ENCODE measurements around the gene MAPKAPK2.
"Not testable (repeated sequence)": the region's sequence is repeated elsewhere in the genome, so short reads cannot be mapped to it uniquely, and the experiment has no call there.

MAPKAPK2 gene

GRCh38 chr1:206753141-206753540 is 68.4 kb downstream of the MAPKAPK2 start:
- no peak overlapping the region for H3K27ac ChIP-seq (ENCODE audit: low read depth, low read length)
- H3K4me1 ChIP-seq (ENCODE audit: insufficient read depth, low read length) = peaks cover 6% of the 10 kb centered on the region; the same call in 1 of the 2 replicates
- WGBS = 94% methylated on average over 2 of the region's 3 CpGs
- no peak overlapping the region for H3K9ac ChIP-seq (ENCODE audit: low read depth, low read length)
- H3K27me3 ChIP-seq (ENCODE audit: insufficient read depth, low read length) = peaks cover 77% of the 10 kb centered on the region
- H3K36me3 ChIP-seq (ENCODE audit: insufficient read depth, low read length) = no peaks in the 10 kb centered on the region
- no peak overlapping the region for H3K4me3 ChIP-seq (ENCODE audit: low read length)
- no peaks in the 10 kb centered on the region for H3K9me3 ChIP-seq (ENCODE audit: insufficient read depth, low read depth, low read length)

GRCh38 chr1:206754011-206754410 is 69.3 kb downstream of the MAPKAPK2 start:
- Histone ChIP-seq H3K27ac (ENCODE audit: low read depth, low read length) (no peak overlapping the region), H3K4me3 (ENCODE audit: low read length) (no peak overlapping the region), H3K9ac (ENCODE audit: low read depth, low read length) (no peak overlapping the region), H3K36me3 (ENCODE audit: insufficient read depth, low read length) (no peaks in the 10 kb centered on the region), H3K4me1 (ENCODE audit: insufficient read depth, low read length) (peaks cover 6% of the 10 kb centered on the region; the same call in 1 of the 2 replicates), H3K9me3 (ENCODE audit: insufficient read depth, low read depth, low read length) (no peaks in the 10 kb centered on the region), H3K27me3 (ENCODE audit: insufficient read depth, low read length) (peaks cover 69% of the 10 kb centered on the region)
- WGBS = 85% methylated on average over 1 of the region's 1 CpG

GRCh38 chr1:206757524-206758266 is 73.0 kb downstream of the MAPKAPK2 start:
- H3K9ac ChIP-seq (ENCODE audit: low read depth, low read length) = no peak overlapping the region
- peaks cover 32% of the 10 kb centered on the region for H3K27me3 ChIP-seq (ENCODE audit: insufficient read depth, low read length)
- no peaks in the 10 kb centered on the region for H3K4me1 ChIP-seq (ENCODE audit: insufficient read depth, low read length)
- no peak overlapping the region for H3K27ac ChIP-seq (ENCODE audit: low read depth, low read length)
- WGBS = 87% methylated on average over 12 of the region's 13 CpGs
- H3K9me3 ChIP-seq (ENCODE audit: insufficient read depth, low read depth, low read length) = no peaks in the 10 kb centered on the region
- no peak overlapping the region for H3K4me3 ChIP-seq (ENCODE audit: low read length)
- no peaks in the 10 kb centered on the region for H3K36me3 ChIP-seq (ENCODE audit: insufficient read depth, low read length)

GRCh38 chr1:206760590-206760989 is 75.9 kb downstream of the MAPKAPK2 start:
- Histone ChIP-seq H3K4me1 (ENCODE audit: insufficient read depth, low read length) (no peaks in the 10 kb centered on the region), H3K9me3 (ENCODE audit: insufficient read depth, low read depth, low read length) (no peaks in the 10 kb centered on the region), H3K27ac (ENCODE audit: low read depth, low read length) (no peak overlapping the region), H3K9ac (ENCODE audit: low read depth, low read length) (no peak overlapping the region), H3K36me3 (ENCODE audit: insufficient read depth, low read length) (no peaks in the 10 kb centered on the region), H3K27me3 (ENCODE audit: insufficient read depth, low read length) (peaks cover 10% of the 10 kb centered on the region), H3K4me3 (ENCODE audit: low read length) (no peak overlapping the region)
- no CpG with 5 or more reads among the region's 1 CpG for WGBS

- 89% methylated on average over 6 of the region's 6 CpGs for WGBS
- no peak overlapping the region for H3K9ac ChIP-seq (ENCODE audit: low read depth, low read length)
- no peaks in the 10 kb centered on the region for H3K36me3 ChIP-seq (ENCODE audit: insufficient read depth, low read length)
- H3K27me3 ChIP-seq (ENCODE audit: insufficient read depth, low read length) = peaks cover 5% of the 10 kb centered on the region
- H3K4me3 ChIP-seq (ENCODE audit: low read length) = no peak overlapping the region
- 0 out of 2 replicates have a peak, but pooled peaks cover 2% of the 10 kb centered on the region for H3K4me1 ChIP-seq (ENCODE audit: insufficient read depth, low read length)
- no peak overlapping the region for H3K27ac ChIP-seq (ENCODE audit: low read depth, low read length)
- H3K9me3 ChIP-seq (ENCODE audit: insufficient read depth, low read depth, low read length) = no peaks in the 10 kb centered on the region
Measured at GRCh38 chr1:206761159-206761768, 76.6 kb downstream of the MAPKAPK2 start.

GRCh38 chr1:206762741-206763364 is 78.1 kb downstream of the MAPKAPK2 start:
- H3K4me3 ChIP-seq (ENCODE audit: low read length); H3K27me3 ChIP-seq (ENCODE audit: insufficient read depth, low read length); H3K36me3 ChIP-seq (ENCODE audit: insufficient read depth, low read length); H3K9me3 ChIP-seq (ENCODE audit: insufficient read depth, low read depth, low read length); H3K27ac ChIP-seq (ENCODE audit: low read depth, low read length); H3K9ac ChIP-seq (ENCODE audit: low read depth, low read length); H3K4me1 ChIP-seq (ENCODE audit: insufficient read depth, low read length): not testable (repeated sequence)
- WGBS = 93% methylated on average over 12 of the region's 12 CpGs

- H3K4me1 ChIP-seq (ENCODE audit: insufficient read depth, low read length) = peaks cover 11% of the 10 kb centered on the region; the same call in 1 of the 2 replicates
- H3K36me3 ChIP-seq (ENCODE audit: insufficient read depth, low read length); H3K9me3 ChIP-seq (ENCODE audit: insufficient read depth, low read depth, low read length); H3K9ac ChIP-seq (ENCODE audit: low read depth, low read length); H3K27ac ChIP-seq (ENCODE audit: low read depth, low read length); H3K27me3 ChIP-seq (ENCODE audit: insufficient read depth, low read length); H3K4me3 ChIP-seq (ENCODE audit: low read length): not testable (repeated sequence)
- 97% methylated on average over 1 of the region's 1 CpG for WGBS
Measured at GRCh38 chr1:206765771-206766170, 81.1 kb downstream of the MAPKAPK2 start.

- no peaks in the 10 kb centered on the region for H3K27me3 ChIP-seq (ENCODE audit: insufficient read depth, low read length)
- no peaks in the 10 kb centered on the region for H3K36me3 ChIP-seq (ENCODE audit: insufficient read depth, low read length)
- no peak overlapping the region for H3K4me3 ChIP-seq (ENCODE audit: low read length)
- WGBS = 64% methylated on average over 8 of the region's 8 CpGs
- peaks cover 16% of the 10 kb centered on the region; the same call in 1 of the 2 replicates for H3K4me1 ChIP-seq (ENCODE audit: insufficient read depth, low read length)
- H3K27ac ChIP-seq (ENCODE audit: low read depth, low read length) = no peak overlapping the region
- H3K9ac ChIP-seq (ENCODE audit: low read depth, low read length) = no peak overlapping the region
- no peaks in the 10 kb centered on the region for H3K9me3 ChIP-seq (ENCODE audit: insufficient read depth, low read depth, low read length)
Measured at GRCh38 chr1:206766251-206766856, 81.6 kb downstream of the MAPKAPK2 start.

- H3K9ac ChIP-seq (ENCODE audit: low read depth, low read length) = no peak overlapping the region
- WGBS = 83% methylated on average over 14 of the region's 14 CpGs
- H3K36me3 ChIP-seq (ENCODE audit: insufficient read depth, low read length) = no peaks in the 10 kb centered on the region
- no peak overlapping the region for H3K27ac ChIP-seq (ENCODE audit: low read depth, low read length)
- H3K9me3 ChIP-seq (ENCODE audit: insufficient read depth, low read depth, low read length) = no peaks in the 10 kb centered on the region
- H3K4me1 ChIP-seq (ENCODE audit: insufficient read depth, low read length) = peaks cover 16% of the 10 kb centered on the region; the same call in 1 of the 2 replicates
- H3K27me3 ChIP-seq (ENCODE audit: insufficient read depth, low read length) = no peaks in the 10 kb centered on the region
- no peak overlapping the region for H3K4me3 ChIP-seq (ENCODE audit: low read length)
Measured at GRCh38 chr1:206768472-206769303, 84.0 kb downstream of the MAPKAPK2 start.

GRCh38 chr1:206769304-206769731 is 84.6 kb downstream of the MAPKAPK2 start:
- WGBS = 90% methylated on average over 7 of the region's 7 CpGs
- Histone ChIP-seq H3K9me3 (ENCODE audit: insufficient read depth, low read depth, low read length) (no peaks in the 10 kb centered on the region), H3K27me3 (ENCODE audit: insufficient read depth, low read length) (no peaks in the 10 kb centered on the region), H3K36me3 (ENCODE audit: insufficient read depth, low read length) (no peaks in the 10 kb centered on the region), H3K9ac (ENCODE audit: low read depth, low read length) (no peak overlapping the region), H3K27ac (ENCODE audit: low read depth, low read length) (no peak overlapping the region), H3K4me3 (ENCODE audit: low read length) (no peak overlapping the region), H3K4me1 (ENCODE audit: insufficient read depth, low read length) (peaks cover 16% of the 10 kb centered on the region; the same call in 1 of the 2 replicates)

All from HUES64 (cell line).